ENCODE results near the gene SAFB2. TPM values are rescaled to one million over a fixed set of nuclear protein-coding genes. Genes with fewer than 3 reads are reported as not detected.

Gene SAFB2
- total and polyA plus RNA-seq, 2 of the 13 experiments (the other 11 are each of a cell fraction or from before 2014, with no cell fraction given): 11.2 to 31.5 TPM

DNA sequence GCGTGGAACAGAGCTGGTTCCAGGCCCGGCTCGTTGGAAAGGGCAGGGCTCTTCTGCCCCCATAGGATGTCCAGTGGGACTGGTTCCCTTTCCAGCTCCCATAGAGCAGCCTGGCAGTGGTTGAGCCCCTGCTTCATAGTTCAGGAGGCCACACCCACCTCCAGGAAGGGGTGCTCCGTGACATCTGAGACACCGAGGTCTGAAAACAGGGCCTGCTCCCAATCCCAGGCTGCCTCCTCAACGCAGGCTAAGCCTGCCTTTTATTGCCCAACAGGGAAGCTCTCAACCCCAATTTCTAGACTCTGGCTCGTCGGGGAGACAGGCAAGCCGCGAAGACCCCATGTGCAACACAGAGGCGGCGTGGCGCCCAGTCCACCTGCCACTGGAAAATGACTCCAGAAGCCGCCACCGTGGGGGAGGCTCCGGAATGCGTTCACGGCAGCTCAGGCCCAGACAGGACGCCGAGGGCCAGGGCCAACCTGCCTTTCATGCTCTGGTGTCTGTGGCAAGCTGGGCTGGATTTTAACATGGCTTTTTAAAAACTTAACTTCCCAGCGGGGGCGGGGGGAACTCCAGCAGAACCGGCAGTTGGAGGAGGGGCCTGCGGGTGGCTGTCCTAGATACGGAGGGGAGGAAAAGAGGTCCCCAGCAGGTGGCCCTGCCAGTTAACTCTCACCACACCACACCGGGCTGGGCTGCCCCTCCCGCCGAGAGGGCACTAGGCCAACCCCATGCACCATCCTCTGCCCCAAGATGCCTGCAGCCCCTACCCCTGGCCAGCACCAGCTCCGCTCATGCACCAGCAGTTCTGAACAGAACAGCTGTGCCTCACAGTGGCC is 36.9 kb downstream of the SAFB2 start:
- DNase-seq (ENCODE audit: low spot score): no peak
- peaks cover 21% of the 10 kb centered on the region for H3K4me1 ChIP-seq (ENCODE audit: insufficient read depth, low read length)
- no peak overlapping the region for H3K9ac ChIP-seq (ENCODE audit: insufficient read depth, low read depth, low read length)
- CTCF ChIA-PET (ENCODE audit: low intra/inter-chr PET ratio, low total read pairs): no interaction called here
- H3K27ac ChIP-seq (ENCODE audit: extremely low read length, insufficient read depth, low read length): no peak overlapping the region
- H3K36me3 ChIP-seq (replicated peaks in 1 of 2; ENCODE audit: control insufficient read depth in 1 of 2, insufficient read depth in 2 of 2, low read length in 2 of 2): peaks cover 24 to 44% of the 10 kb centered on the region in 2 experiments; a peak in 4 of 5 replicates
- H3K79me2 ChIP-seq (ENCODE audit: insufficient read depth, low read length): no peaks in the 10 kb centered on the region
- POLR2A ChIA-PET: no interaction called here
- no peak overlapping the region for H2AFZ ChIP-seq (ENCODE audit: low read length)
- no peak overlapping the region for H3K4me3 ChIP-seq (replicated peaks in 1 of 3; ENCODE audit: insufficient read depth in 1 of 3, low read depth in 2 of 3, low read length in 3 of 3)
- BruUV-seq (replicated peaks): no TSS peak
- no peaks in the 10 kb centered on the region for H4K20me1 ChIP-seq (ENCODE audit: insufficient read depth, low read length)
- no peaks in the 10 kb centered on the region for H3K27me3 ChIP-seq (ENCODE audit: control insufficient read depth in 1 of 2, insufficient read depth in 2 of 2, low read length in 2 of 2)
- FAIRE-seq: no peak
- in situ Hi-C loops (cut with HindIII; ENCODE audit: extremely low pct_ligation_motif_present, low pct_unique_long_range_greater_than_20kb) (no loop called here), intact Hi-C loops (cut with micrococcal nuclease; ENCODE audit: unreplicated experiment) (no loop called here)
- 61% methylated on average over 3 of the region's 29 CpGs for WGBS (ENCODE audit: low lambda C conversion rate)
- H3K9me3 ChIP-seq (ENCODE audit: low read length): no peaks in the 10 kb centered on the region
- ATAC-seq: no peak; the same call in 2 of the 3 replicates
- H3K4me2 ChIP-seq (ENCODE audit: low read depth, low read length): no peak overlapping the region
- TF ChIP-seq AGO2 (optimal IDR thresholded peaks at IDR 0.05; ENCODE audit: low read depth, low read length) (peak; percentile 51), ZNF605 (CRISPR knock-in tag; IDR thresholded peaks at IDR 0.05) (no peak), HOXA3 (CRISPR knock-in tag; IDR thresholded peaks at IDR 0.05) (no peak), ZNF496 (CRISPR knock-in tag; IDR thresholded peaks at IDR 0.05; ENCODE audit: insufficient replicate concordance) (no peak), SIN3B (IDR thresholded peaks at IDR 0.05; ENCODE audit: low read length) (no peak), GFI1 (CRISPR knock-in tag; IDR thresholded peaks at IDR 0.05; ENCODE audit: borderline replicate concordance) (no peak), ARID2 (CRISPR knock-in tag; IDR thresholded peaks at IDR 0.05; ENCODE audit: borderline replicate concordance) (no peak), ZNF10 (CRISPR knock-in tag; IDR thresholded peaks at IDR 0.05; ENCODE audit: borderline replicate concordance, low read depth) (no peak), AGO1 (IDR thresholded peaks at IDR 0.05; ENCODE audit: low read depth, low read length, poor library complexity, severe bottlenecking) (peak; percentile 19), ZNF274 (CRISPR knock-in tag; IDR thresholded peaks at IDR 0.05) (no peak), NCOR1 (IDR thresholded peaks at IDR 0.05; ENCODE audit: borderline replicate concordance, low read length) (no peak), FOXM1 (CRISPR knock-in tag; IDR thresholded peaks at IDR 0.05) (no peak), ZNF709 (CRISPR knock-in tag; IDR thresholded peaks at IDR 0.05) (no peak), NR1H2 (CRISPR knock-in tag; IDR thresholded peaks at IDR 0.05; ENCODE audit: borderline replicate concordance, low read depth) (no peak), ZNF674 (CRISPR knock-in tag; IDR thresholded peaks at IDR 0.05; ENCODE audit: low read depth) (no peak), TRIM24 (CRISPR knock-in tag; IDR thresholded peaks at IDR 0.05) (no peak)
- TF ChIP-seq, protein P1, sequence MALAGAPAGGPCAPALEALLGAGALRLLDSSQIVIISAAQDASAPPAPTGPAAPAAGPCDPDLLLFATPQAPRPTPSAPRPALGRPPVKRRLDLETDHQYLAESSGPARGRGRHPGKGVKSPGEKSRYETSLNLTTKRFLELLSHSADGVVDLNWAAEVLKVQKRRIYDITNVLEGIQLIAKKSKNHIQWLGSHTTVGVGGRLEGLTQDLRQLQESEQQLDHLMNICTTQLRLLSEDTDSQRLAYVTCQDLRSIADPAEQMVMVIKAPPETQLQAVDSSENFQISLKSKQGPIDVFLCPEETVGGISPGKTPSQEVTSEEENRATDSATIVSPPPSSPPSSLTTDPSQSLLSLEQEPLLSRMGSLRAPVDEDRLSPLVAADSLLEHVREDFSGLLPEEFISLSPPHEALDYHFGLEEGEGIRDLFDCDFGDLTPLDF (CRISPR knock-in tag; IDR thresholded peaks at IDR 0.05): no peak
- TF ChIP-seq, protein P2, sequence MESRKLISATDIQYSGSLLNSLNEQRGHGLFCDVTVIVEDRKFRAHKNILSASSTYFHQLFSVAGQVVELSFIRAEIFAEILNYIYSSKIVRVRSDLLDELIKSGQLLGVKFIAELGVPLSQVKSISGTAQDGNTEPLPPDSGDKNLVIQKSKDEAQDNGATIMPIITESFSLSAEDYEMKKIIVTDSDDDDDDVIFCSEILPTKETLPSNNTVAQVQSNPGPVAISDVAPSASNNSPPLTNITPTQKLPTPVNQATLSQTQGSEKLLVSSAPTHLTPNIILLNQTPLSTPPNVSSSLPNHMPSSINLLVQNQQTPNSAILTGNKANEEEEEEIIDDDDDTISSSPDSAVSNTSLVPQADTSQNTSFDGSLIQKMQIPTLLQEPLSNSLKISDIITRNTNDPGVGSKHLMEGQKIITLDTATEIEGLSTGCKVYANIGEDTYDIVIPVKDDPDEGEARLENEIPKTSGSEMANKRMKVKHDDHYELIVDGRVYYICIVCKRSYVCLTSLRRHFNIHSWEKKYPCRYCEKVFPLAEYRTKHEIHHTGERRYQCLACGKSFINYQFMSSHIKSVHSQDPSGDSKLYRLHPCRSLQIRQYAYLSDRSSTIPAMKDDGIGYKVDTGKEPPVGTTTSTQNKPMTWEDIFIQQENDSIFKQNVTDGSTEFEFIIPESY (CRISPR knock-in tag; IDR thresholded peaks at IDR 0.05): peak; percentile 77
- TF ChIP-seq, protein P3, sequence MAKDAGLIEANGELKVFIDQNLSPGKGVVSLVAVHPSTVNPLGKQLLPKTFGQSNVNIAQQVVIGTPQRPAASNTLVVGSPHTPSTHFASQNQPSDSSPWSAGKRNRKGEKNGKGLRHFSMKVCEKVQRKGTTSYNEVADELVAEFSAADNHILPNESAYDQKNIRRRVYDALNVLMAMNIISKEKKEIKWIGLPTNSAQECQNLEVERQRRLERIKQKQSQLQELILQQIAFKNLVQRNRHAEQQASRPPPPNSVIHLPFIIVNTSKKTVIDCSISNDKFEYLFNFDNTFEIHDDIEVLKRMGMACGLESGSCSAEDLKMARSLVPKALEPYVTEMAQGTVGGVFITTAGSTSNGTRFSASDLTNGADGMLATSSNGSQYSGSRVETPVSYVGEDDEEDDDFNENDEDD (CRISPR knock-in tag; IDR thresholded peaks at IDR 0.05; ENCODE audit: borderline replicate concordance): no peak
- TF ChIP-seq, protein P4, sequence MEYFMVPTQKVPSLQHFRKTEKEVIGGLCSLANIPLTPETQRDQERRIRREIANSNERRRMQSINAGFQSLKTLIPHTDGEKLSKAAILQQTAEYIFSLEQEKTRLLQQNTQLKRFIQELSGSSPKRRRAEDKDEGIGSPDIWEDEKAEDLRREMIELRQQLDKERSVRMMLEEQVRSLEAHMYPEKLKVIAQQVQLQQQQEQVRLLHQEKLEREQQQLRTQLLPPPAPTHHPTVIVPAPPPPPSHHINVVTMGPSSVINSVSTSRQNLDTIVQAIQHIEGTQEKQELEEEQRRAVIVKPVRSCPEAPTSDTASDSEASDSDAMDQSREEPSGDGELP (IDR thresholded peaks at IDR 0.05; ENCODE audit: borderline replicate concordance, low read depth): no peak
